HL-60 (cell line): ENCODE measurements around the gene CHN1.

ENCODE experiments used
- CTCF ChIP-seq: IDR thresholded peaks from one replicate; pipeline ENCODE4 v1.5.1; 2011; ENCODE audit warnings: low read length, control low read depth, inconsistent platforms; ENCODE audit not compliant: insufficient read depth
- POLR2AphosphoS5 ChIP-seq: IDR thresholded peaks from 2 replicates; pipeline ENCODE4 v1.6.1; 2012; ENCODE audit warnings: low read depth

GRCh38 chr2:174749793-174750192 lies 255.4 kb downstream of the CHN1 start:
- TF ChIP-seq CTCF, result no peak
- TF ChIP-seq POLR2AphosphoS5, result no peak
